Fibroblast of skin of left biceps (primary cell): ENCODE results near the gene PALLD.
A peak's percentile ranks its signal among the peaks of the same experiment; 100 is the strongest.

Source experiments
- DNase-seq, 2 experiments: peaks; one replicate each; pipeline ENCODE4 v3.0.0-alpha.2; 2013; ENCODE audit warnings: low read depth in 2 of 2

PALLD gene

GRCh38 chr4:168852933-168853713, 356.3 kb downstream of the PALLD start:
- no peak for DNase-seq

- no peak for DNase-seq
Measured at GRCh38 chr4:168853770-168854169, 356.9 kb downstream of the PALLD start.

- peak in 1 of 2 experiments; percentile 78 for DNase-seq
Measured at GRCh38 chr4:168854350-168854921, 357.6 kb downstream of the PALLD start.

GRCh38 chr4:168856312-168856711, 359.5 kb downstream of the PALLD start:
- peak; percentile 91 to 94 for DNase-seq

GRCh38 chr4:168857009-168857408, 360.2 kb downstream of the PALLD start:
- no peak for DNase-seq

- DNase-seq: peak; percentile 80 to 81
Measured at GRCh38 chr4:168857546-168858314, 360.9 kb downstream of the PALLD start.

- DNase-seq: no peak
Measured at GRCh38 chr4:168859100-168859499, 362.2 kb downstream of the PALLD start.

- DNase-seq: no peak
Measured at GRCh38 chr4:168859888-168860694, 363.2 kb downstream of the PALLD start.

- DNase-seq: no peak
Measured at GRCh38 chr4:168860827-168861226, 364.0 kb downstream of the PALLD start.

GRCh38 chr4:168863719-168864647, 367.1 kb downstream of the PALLD start:
- DNase-seq: no peak

GRCh38 chr4:168864821-168865541, 368.1 kb downstream of the PALLD start:
- DNase-seq: peak; percentile 84 to 88

GRCh38 chr4:168865854-168866253, 369.0 kb downstream of the PALLD start:
- DNase-seq: no peak

GRCh38 chr4:168866635-168867034, 369.8 kb downstream of the PALLD start:
- DNase-seq: no peak

GRCh38 chr4:168867128-168867527, 370.3 kb downstream of the PALLD start:
- DNase-seq: no peak

- DNase-seq: peak; percentile 93 to 95
Measured at GRCh38 chr4:168868044-168868781, 371.4 kb downstream of the PALLD start.

- DNase-seq: no peak
Measured at GRCh38 chr4:168868802-168869201, 371.9 kb downstream of the PALLD start.

- no peak for DNase-seq
Measured at GRCh38 chr4:168870004-168870403, 373.2 kb downstream of the PALLD start.

GRCh38 chr4:168871632-168872031, 374.8 kb downstream of the PALLD start:
- no peak for DNase-seq

GRCh38 chr4:168874083-168874482, 377.2 kb downstream of the PALLD start:
- DNase-seq: no peak
